ENCODE measurements around the gene STMN1. TPM values are rescaled to one million over a fixed set of nuclear protein-coding genes. Genes with fewer than 3 reads are reported as not detected.

The STMN1 gene
- total RNA-seq, 1 donor from 2014 or later: 91.8 TPM

DNA sequence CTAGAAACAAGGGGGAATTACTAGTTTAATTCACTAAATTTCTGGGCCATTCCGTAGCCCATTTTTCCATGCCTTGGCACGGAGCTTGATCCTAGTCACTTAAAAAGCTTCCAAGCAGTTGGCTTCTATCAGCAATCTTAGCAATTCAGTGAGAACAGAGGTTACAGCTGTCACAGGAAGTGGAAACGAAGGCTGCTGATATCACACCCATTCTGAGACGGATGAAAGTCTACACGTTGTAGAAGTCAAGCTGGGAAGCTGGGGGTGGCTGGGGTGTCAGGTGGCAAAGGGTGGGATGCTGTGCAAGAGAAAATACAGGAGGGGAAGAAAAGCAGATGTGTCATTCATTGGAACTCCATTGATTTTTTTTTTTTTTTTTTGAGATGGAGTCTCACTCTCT, 11.8 kb upstream of the STMN1 start:
- no peak overlapping the region for H3K4me3 ChIP-seq
- no peaks in the 10 kb centered on the region for H3K36me3 ChIP-seq
- no peak for TF ChIP-seq POLR2A (IDR thresholded peaks at IDR 0.05)
- TF ChIP-seq CTCF (IDR thresholded peaks at IDR 0.05): no peak
- TF ChIP-seq POLR2AphosphoS5 (IDR thresholded peaks at IDR 0.05; ENCODE audit: insufficient read depth in 1 of 2, low read depth in 1 of 2): no peak
- intact Hi-C loops (cut with DNase I): no loop called here
- no peaks in the 10 kb centered on the region for H3K9me3 ChIP-seq
- no peak for DNase-seq (ENCODE audit: extremely low spot score in 2 of 2)
- no peak overlapping the region for H3K27ac ChIP-seq
- H3K4me1 ChIP-seq: peaks cover 10% of the 10 kb centered on the region
- no peaks in the 10 kb centered on the region for H3K27me3 ChIP-seq

- H3K27ac ChIP-seq: no peak overlapping the region
- no peaks in the 10 kb centered on the region for H3K27me3 ChIP-seq
- intact Hi-C loops (cut with DNase I): no loop called here
- H3K4me3 ChIP-seq: no peak overlapping the region
- no peaks in the 10 kb centered on the region for H3K9me3 ChIP-seq
- no peak for TF ChIP-seq POLR2A (IDR thresholded peaks at IDR 0.05)
- no peak for TF ChIP-seq POLR2AphosphoS5 (IDR thresholded peaks at IDR 0.05; ENCODE audit: insufficient read depth in 1 of 2, low read depth in 1 of 2)
- no peak for TF ChIP-seq CTCF (IDR thresholded peaks at IDR 0.05)
- no peak for DNase-seq (ENCODE audit: extremely low spot score in 2 of 2)
- no peaks in the 10 kb centered on the region for H3K36me3 ChIP-seq
- H3K4me1 ChIP-seq: no peaks in the 10 kb centered on the region
Measured at GRCh38 chr1:25916460-25916859, 10.2 kb upstream of the STMN1 start.

DNA sequence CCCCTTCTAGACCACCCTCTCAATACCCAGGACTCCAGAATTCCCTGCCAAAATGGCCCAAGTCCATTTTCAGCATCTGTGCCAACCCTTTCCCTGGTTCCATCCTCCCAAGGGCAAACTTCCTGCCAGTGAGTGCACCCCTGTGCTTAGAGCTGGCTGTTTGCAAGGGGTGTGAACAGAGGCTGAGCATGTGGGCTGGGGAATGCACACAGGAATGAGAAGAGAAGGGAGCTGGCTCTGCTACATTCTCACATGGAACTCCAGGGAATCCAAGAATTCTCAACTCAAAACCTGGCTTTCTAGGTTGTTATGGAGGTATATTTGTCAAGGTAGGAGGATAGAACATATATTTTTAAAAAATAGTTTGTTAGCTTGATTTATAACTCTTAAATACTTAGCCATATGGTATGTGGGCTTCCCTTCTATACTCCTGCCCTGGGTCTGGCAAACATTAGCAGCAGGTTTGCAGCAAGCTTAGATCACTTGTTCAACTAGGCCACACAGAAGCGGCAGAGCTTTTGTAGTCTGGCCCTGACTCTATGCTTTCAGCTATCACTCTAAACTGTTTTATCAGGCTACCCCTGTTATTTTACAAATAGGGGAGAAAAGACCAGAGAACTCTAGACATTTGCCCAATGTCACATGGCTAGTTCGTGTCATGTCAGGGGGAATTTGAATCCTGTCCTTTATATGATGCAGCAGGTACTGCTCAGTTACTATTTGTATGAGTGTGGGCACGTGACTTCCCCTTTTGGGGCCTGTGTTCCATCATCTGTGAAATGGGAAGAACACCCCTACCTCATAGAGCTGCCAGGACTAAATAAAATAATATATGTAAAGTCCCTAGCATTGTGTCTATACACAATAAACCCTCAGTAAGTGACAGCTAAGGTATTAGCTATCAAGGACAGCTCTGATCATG, 8.1 kb upstream of the STMN1 start:
- H3K27me3 ChIP-seq: no peaks in the 10 kb centered on the region
- no peaks in the 10 kb centered on the region for H3K36me3 ChIP-seq
- intact Hi-C loops (cut with DNase I): no loop called here
- no peak overlapping the region for H3K4me3 ChIP-seq
- TF ChIP-seq POLR2A (IDR thresholded peaks at IDR 0.05): no peak
- TF ChIP-seq POLR2AphosphoS5 (IDR thresholded peaks at IDR 0.05; ENCODE audit: insufficient read depth in 1 of 2, low read depth in 1 of 2): no peak
- TF ChIP-seq CTCF (IDR thresholded peaks at IDR 0.05): no peak
- H3K9me3 ChIP-seq: no peaks in the 10 kb centered on the region
- H3K4me1 ChIP-seq: no peaks in the 10 kb centered on the region
- no peak overlapping the region for H3K27ac ChIP-seq
- no peak for DNase-seq (ENCODE audit: extremely low spot score in 2 of 2)

- TF ChIP-seq CTCF (IDR thresholded peaks at IDR 0.05) (no peak), POLR2A (IDR thresholded peaks at IDR 0.05) (no peak), POLR2AphosphoS5 (IDR thresholded peaks at IDR 0.05; ENCODE audit: insufficient read depth in 1 of 2, low read depth in 1 of 2) (no peak)
- H3K9me3 ChIP-seq: no peaks in the 10 kb centered on the region
- intact Hi-C loops (cut with DNase I): no loop called here
- H3K36me3 ChIP-seq: no peaks in the 10 kb centered on the region
- no peaks in the 10 kb centered on the region for H3K27me3 ChIP-seq
- no peak overlapping the region for H3K4me3 ChIP-seq
- H3K4me1 ChIP-seq: no peaks in the 10 kb centered on the region
- no peak overlapping the region for H3K27ac ChIP-seq
- no peak for DNase-seq (ENCODE audit: extremely low spot score in 2 of 2)
Measured at GRCh38 chr1:25913206-25913605, 7.0 kb upstream of the STMN1 start.
